GM12801 (cell line): ENCODE results near the gene TAOK3.

Experiments
- CTCF ChIP-seq: IDR thresholded peaks from one replicate; pipeline ENCODE4 v1.5.1; 2011; ENCODE audit warnings: control low read depth; ENCODE audit not compliant: insufficient read length; ENCODE audit errors: extremely low read depth

TAOK3 gene

GRCh38 chr12:118249547-118249946 is 123.2 kb downstream of the TAOK3 start:
- no peak for TF ChIP-seq CTCF

- no peak for TF ChIP-seq CTCF
Measured at GRCh38 chr12:118238888-118239287, 133.8 kb downstream of the TAOK3 start.

GRCh38 chr12:118237908-118238307 is 134.8 kb downstream of the TAOK3 start:
- TF ChIP-seq CTCF: no peak

GRCh38 chr12:118237052-118237665 is 135.5 kb downstream of the TAOK3 start:
- no peak for TF ChIP-seq CTCF

- TF ChIP-seq CTCF: no peak
Measured at GRCh38 chr12:118220702-118221101, 152.0 kb downstream of the TAOK3 start.

GRCh38 chr12:118219772-118220171 is 152.9 kb downstream of the TAOK3 start:
- no peak for TF ChIP-seq CTCF

GRCh38 chr12:118219106-118219505 is 153.6 kb downstream of the TAOK3 start:
- no peak for TF ChIP-seq CTCF

- TF ChIP-seq CTCF: no peak
Measured at GRCh38 chr12:118213452-118213851, 159.3 kb downstream of the TAOK3 start.
